OCI-LY7 (cell line): ENCODE results near the gene MIOS. TPM values are rescaled to one million over a fixed set of nuclear protein-coding genes. Genes with fewer than 3 reads are reported as not detected.

ENCODE experiments used
- BruUV-seq: library from RNA; stranded (reverse); fragments of 400-500 nt; replicated peaks from 2 replicates; lab custom pipeline; 2021; lab: Mats Ljungman, UMichigan
- CTCF ChIA-PET: fragments of 300-600 bp; sonication (Branson Sonifier 250); formaldehyde crosslinking; loops from one replicate; lab custom pipeline; 2022; ENCODE audit warnings: antibody characterized with exemption; ENCODE audit not compliant: unreplicated experiment; lab: Charles Lee
- POLR2A ChIA-PET: fragments of 300-600 bp; sonication (Branson Sonifier 250); formaldehyde crosslinking; loops from one replicate; lab custom pipeline; 2022; ENCODE audit warnings: antibody characterized with exemption; lab: Charles Lee
- DNase-seq: peaks from one replicate; pipeline ENCODE4 v3.0.0-alpha.2; 2015; ENCODE audit warnings: low spot score
- H2AFZ ChIP-seq: fragments of 200-600 bp; sonication (generic), shearing (Covaris generic); 2 replicates; pipeline ENCODE4 v1.6.1; 2014; ENCODE audit warnings: mild to moderate bottlenecking, antibody characterized with exemption, low read length, moderate library complexity
- H3K27ac ChIP-seq: fragments of 200-600 bp; sonication (generic); 2 replicates; pipeline ENCODE4 v1.5.1; 2014; ENCODE audit warnings: mixed run types, low read depth, mild to moderate bottlenecking, moderate library complexity, low read length, inconsistent platforms; ENCODE audit not compliant: poor library complexity, severe bottlenecking
- H3K36me3 ChIP-seq: fragments of 200-600 bp; sonication (generic); 2 replicates; pipeline ENCODE4 v1.6.1; 2014; ENCODE audit warnings: mild to moderate bottlenecking, antibody characterized with exemption, low read length, moderate library complexity, mixed read lengths; ENCODE audit not compliant: insufficient read depth
- H3K4me1 ChIP-seq: fragments of 200-600 bp; sonication (generic); 2 replicates; pipeline ENCODE4 v1.5.1; 2014; ENCODE audit warnings: mild to moderate bottlenecking, low read length; ENCODE audit not compliant: insufficient read depth, poor library complexity, severe bottlenecking
- H3K4me2 ChIP-seq: fragments of 200-600 bp; sonication (generic); 2 replicates; pipeline ENCODE4 v1.6.1; 2014; ENCODE audit warnings: mild to moderate bottlenecking, low read length
- H3K4me3 ChIP-seq: fragments of 200-600 bp; sonication (generic); 2 replicates; pipeline ENCODE4 v1.5.1; 2014; ENCODE audit warnings: mild to moderate bottlenecking, low read depth, low read length; ENCODE audit not compliant: poor library complexity, severe bottlenecking
- H3K79me2 ChIP-seq: fragments of 200-600 bp; sonication (generic); 2 replicates; pipeline ENCODE4 v1.6.1; 2016; ENCODE audit warnings: low read depth, mild to moderate bottlenecking, low read length, moderate library complexity, mixed read lengths; ENCODE audit not compliant: insufficient read depth
- H3K9me2 ChIP-seq: fragments of 200-600 bp; sonication (generic); 2 replicates; pipeline ENCODE4 v1.6.1; 2016; ENCODE audit warnings: mild to moderate bottlenecking, low read length, mixed read lengths; ENCODE audit not compliant: insufficient read depth
- H3K9me3 ChIP-seq: fragments of 200-600 bp; sonication (generic); 2 replicates; pipeline ENCODE4 v1.6.1; 2014; ENCODE audit warnings: mild to moderate bottlenecking, mixed run types, low read length, mixed read lengths
- H4K20me1 ChIP-seq: fragments of 200-600 bp; sonication (generic); 2 replicates; pipeline ENCODE4 v1.6.1; 2014; ENCODE audit warnings: mild to moderate bottlenecking, antibody characterized with exemption, low read length, moderate library complexity, mixed read lengths; ENCODE audit not compliant: insufficient read depth
- EZH2phosphoT487 ChIP-seq: fragments of 200-600 bp; sonication (generic); IDR thresholded peaks from 2 replicates; pipeline ENCODE4 v1.6.1; 2018; ENCODE audit warnings: low read depth, borderline replicate concordance, mild to moderate bottlenecking, mixed run types, antibody characterized with exemption, low read length, moderate library complexity, mixed read lengths
- intact Hi-C: fragments of 100-400 bp; cut with micrococcal nuclease; formaldehyde crosslinking; loops from one replicate; pipeline ENCODE4 v1.10.0; 2022; ENCODE audit not compliant: unreplicated experiment
- total RNA-seq, 2 experiments: library from RNA; depleted of rRNA in 1 of 2; stranded (reverse); fragments of >200 nt in 1 of 2; shearing (Covaris generic) in 1 of 2; gene quantifications; 2 replicates each; pipeline ENCODE4 v1.2.3, GENCODE V29; 2014 to 2022
- TF ChIP-seq, protein P1 (sequence below): fragments of 200-600 bp; sonication (generic); conservative IDR thresholded peaks from 2 replicates; pipeline ENCODE4 v1.5.1; 2014; ENCODE audit warnings: mild to moderate bottlenecking, antibody characterized with exemption, low read length, moderate library complexity, mixed read lengths

The MIOS gene
- total RNA-seq, 2 experiments from 2014 or later: 24.9 to 25.8 TPM

DNA sequence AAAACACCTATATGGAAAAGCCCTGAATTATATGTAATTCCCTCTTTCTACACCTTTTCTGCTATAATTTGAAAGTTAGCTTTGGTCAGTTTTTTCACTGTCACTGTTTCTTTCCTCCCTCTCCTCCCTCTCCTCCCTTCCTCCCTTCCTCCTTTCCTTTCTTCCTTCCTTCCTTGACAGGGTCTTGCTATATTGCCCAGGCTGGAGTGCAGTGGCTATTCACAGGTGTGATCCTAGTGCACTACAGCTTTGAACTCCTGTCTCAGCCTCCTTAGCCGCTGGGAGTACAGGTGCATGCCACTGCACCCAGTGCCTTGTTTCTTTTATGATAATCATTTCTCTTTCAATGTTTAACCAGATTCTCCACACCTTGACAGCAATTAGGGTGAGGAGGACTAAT, 51.7 kb downstream of the MIOS start:
- ChIA-PET CTCF (no interaction called here), POLR2A (no interaction called here)
- no peak overlapping the region for H3K27ac ChIP-seq
- no peaks in the 10 kb centered on the region for H3K79me2 ChIP-seq
- H3K4me1 ChIP-seq: no peaks in the 10 kb centered on the region
- no peak overlapping the region for H3K4me2 ChIP-seq
- no peaks in the 10 kb centered on the region for H3K9me2 ChIP-seq
- intact Hi-C loops: no loop called here
- no peak overlapping the region for H3K4me3 ChIP-seq
- H3K9me3 ChIP-seq: no peaks in the 10 kb centered on the region
- no peaks in the 10 kb centered on the region for H3K36me3 ChIP-seq
- H4K20me1 ChIP-seq: no peaks in the 10 kb centered on the region
- DNase-seq: no peak
- no peak overlapping the region for H2AFZ ChIP-seq
- BruUV-seq: no TSS peak
- TF ChIP-seq EZH2phosphoT487: no peak
- TF ChIP-seq, protein P1, sequence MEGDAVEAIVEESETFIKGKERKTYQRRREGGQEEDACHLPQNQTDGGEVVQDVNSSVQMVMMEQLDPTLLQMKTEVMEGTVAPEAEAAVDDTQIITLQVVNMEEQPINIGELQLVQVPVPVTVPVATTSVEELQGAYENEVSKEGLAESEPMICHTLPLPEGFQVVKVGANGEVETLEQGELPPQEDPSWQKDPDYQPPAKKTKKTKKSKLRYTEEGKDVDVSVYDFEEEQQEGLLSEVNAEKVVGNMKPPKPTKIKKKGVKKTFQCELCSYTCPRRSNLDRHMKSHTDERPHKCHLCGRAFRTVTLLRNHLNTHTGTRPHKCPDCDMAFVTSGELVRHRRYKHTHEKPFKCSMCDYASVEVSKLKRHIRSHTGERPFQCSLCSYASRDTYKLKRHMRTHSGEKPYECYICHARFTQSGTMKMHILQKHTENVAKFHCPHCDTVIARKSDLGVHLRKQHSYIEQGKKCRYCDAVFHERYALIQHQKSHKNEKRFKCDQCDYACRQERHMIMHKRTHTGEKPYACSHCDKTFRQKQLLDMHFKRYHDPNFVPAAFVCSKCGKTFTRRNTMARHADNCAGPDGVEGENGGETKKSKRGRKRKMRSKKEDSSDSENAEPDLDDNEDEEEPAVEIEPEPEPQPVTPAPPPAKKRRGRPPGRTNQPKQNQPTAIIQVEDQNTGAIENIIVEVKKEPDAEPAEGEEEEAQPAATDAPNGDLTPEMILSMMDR: no peak

DNA sequence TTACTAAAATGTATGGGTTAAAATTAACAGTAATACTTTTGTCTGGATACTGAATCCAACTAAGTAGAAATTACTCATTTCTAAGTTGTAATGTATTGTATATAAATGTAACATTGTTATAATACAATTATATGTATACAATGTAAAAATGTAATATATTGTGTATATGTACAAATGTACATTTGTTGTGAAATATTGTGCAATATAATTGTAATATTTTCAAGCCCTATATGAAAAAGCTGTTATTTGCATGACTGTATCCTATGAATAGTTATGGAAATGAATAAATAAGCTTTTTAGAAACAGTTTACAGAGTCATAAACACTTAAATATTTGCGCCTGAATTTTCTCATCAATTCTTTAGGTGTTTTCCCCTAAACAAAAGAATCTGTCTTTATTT, 53.6 kb downstream of the MIOS start:
- Histone ChIP-seq H2AFZ (no peak overlapping the region), H3K9me2 (no peaks in the 10 kb centered on the region), H3K36me3 (no peaks in the 10 kb centered on the region), H3K4me1 (no peaks in the 10 kb centered on the region), H3K4me2 (no peak overlapping the region), H4K20me1 (no peaks in the 10 kb centered on the region), H3K4me3 (no peak overlapping the region), H3K27ac (no peak overlapping the region), H3K9me3 (no peaks in the 10 kb centered on the region), H3K79me2 (no peaks in the 10 kb centered on the region)
- DNase-seq: no peak
- POLR2A ChIA-PET: no interaction called here
- TF ChIP-seq, protein P1: no peak
- TF ChIP-seq EZH2phosphoT487: no peak
- intact Hi-C loops: no loop called here
- CTCF ChIA-PET: no interaction called here
- BruUV-seq: no TSS peak

DNA sequence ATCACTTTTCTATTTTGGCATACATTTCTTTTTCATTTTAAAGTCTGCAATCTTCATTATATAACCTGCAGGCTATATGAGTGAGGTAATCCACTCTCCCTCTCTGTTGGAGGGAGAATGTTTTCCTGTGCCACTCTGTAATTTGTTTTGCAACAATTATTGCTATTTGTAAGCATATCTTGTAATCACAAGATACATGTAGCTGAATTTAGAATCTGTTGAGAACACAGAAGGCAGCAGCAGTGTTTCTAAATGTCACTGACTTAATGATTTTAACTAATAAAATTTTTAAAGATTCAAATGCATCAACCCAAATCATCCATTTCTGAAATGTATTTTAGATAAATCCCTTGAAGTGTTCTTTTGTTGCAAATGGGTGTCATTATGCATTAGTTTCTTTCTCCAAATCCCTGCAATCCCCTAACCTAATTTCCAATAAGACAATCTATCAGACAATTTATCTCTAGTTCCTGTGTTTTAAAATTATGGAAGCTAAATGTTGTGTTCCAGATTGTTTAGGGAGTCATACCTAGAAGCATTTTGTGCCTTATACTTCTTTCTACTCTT, 54.0 kb downstream of the MIOS start:
- no peaks in the 10 kb centered on the region for H3K79me2 ChIP-seq
- DNase-seq: no peak
- no peak overlapping the region for H2AFZ ChIP-seq
- H3K4me3 ChIP-seq: no peak overlapping the region
- ChIA-PET POLR2A (interaction anchor here (1.0 kb wide), 1 partner anchor 16 kb away, joined by 3 read pairs; no protein-coding TSS in a partner anchor), CTCF (no interaction called here)
- no peak overlapping the region for H3K4me2 ChIP-seq
- H3K4me1 ChIP-seq: no peaks in the 10 kb centered on the region
- intact Hi-C loops: no loop called here
- no peak overlapping the region for H3K27ac ChIP-seq
- no peaks in the 10 kb centered on the region for H3K9me2 ChIP-seq
- TF ChIP-seq EZH2phosphoT487: no peak
- TF ChIP-seq, protein P1: no peak
- BruUV-seq: no TSS peak
- H4K20me1 ChIP-seq: no peaks in the 10 kb centered on the region
- no peaks in the 10 kb centered on the region for H3K36me3 ChIP-seq
- no peaks in the 10 kb centered on the region for H3K9me3 ChIP-seq
